Measurements from ENCODE around the gene PIGU.
"Not testable (repeated sequence)": the region's sequence is repeated elsewhere in the genome, so short reads cannot be mapped to it uniquely, and the experiment has no call there.

PIGU gene

DNA sequence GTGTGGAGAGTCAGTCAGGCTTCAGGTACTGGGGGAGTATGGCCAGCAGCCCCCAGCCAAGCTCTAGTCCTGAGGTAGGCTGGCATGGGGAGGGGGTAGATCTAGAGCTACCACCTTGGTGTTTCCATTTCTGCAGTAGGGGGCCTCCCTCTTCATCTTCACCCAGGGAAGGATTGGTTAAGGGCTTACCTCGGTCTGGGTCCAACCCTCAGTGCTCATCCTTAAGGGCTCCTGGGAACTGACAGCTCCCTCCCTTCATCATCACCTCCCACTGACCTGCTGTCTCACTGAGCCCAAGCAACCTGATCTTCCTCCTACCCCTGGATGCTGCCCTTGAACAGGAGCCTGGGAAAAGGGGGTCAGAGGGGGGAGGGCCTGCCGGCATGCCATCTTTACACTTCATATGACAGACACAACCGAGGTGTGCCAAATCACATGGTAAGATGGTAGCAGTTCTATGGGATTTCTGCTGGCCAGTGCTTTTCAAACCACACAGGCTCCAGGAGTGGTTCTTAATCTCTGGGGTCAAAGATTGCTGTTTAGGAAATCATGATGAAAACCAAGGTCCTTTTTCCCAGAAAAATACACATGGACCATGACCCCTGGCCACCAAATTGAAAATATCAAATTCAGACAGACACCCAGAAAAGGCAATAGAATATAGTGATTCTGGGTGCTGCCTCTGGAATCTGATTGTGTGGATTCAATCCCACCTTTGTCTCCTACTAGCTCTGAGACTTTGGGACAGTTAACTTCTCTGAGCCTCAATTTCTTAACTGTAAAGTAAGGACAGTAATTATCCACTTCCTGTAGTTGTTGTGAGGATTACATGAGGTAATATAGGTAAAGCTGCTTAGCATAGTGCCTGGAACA is 30.3 kb upstream of the PIGU start:
- DNase-seq = no peak

DNA sequence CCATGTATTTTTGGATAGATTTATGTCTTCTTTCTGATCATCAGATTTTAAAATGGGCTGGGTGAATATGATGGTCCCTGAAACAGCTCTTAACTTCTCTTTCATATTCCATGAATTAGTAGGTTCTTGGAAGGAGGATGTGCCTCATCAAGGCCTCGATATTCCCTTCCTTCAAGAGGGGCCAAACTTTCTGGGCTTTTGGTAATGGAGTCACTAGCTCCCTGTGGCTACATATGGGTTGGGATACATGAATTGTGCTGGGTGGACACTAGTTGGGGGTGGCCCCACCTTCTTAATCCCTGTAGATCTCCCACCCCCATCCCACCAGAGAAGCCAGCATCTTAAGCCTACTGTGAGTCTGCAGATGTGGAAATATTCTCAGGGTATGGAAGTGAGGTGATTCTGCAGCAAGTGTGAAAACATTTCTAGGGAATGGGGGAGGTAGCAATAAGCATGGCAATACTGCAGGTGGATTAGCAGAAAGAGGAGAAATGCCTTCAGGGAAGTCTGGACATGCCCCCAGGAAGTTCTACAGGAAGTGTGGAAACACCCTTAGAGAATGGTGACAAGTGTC is 29.5 kb upstream of the PIGU start:
- DNase-seq = no peak

DNA sequence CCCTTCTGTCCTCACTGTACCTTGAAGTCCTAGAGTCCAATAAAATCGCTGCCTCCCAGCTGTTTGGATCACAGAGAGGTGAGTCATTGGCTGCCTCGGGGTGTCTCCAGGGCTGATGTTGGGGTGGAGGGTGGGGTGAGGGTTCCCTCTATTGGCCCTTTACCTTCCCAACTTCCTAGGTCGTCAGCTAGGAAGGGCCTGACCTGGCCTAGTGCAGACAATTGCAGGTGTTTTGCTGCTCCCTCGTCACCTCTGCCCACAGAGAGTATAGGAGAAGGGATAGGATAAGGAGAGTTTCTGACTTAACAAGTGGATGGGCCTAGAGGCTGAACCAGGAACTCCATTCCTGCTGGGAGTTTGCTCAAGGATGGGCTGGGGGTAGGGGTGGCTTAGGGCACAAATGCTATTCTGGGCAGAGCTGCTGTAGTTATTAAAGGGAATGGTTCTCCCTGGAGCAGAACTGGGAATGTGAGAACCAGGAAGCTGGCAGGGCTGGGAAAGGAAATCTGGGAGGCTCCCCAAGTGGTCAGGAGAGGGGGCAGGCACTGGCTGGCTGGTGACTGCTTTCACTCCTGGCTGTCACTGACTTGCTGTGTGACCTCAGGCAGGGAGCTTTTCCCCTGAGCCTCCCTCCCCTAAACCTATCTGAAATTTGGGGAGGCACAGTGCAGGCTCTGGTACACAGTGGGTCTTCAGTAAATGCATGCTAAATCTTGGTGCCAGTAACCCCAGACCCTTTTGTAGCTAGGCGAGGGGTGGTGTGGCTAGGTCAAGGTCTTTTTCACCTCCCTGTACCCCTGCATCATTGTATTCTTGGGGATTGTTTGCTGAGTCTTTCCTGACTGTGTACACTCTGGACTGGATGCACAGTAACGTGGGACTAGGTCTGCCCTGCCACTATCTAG is 28.8 kb upstream of the PIGU start:
- DNase-seq = peak; percentile 20

DNA sequence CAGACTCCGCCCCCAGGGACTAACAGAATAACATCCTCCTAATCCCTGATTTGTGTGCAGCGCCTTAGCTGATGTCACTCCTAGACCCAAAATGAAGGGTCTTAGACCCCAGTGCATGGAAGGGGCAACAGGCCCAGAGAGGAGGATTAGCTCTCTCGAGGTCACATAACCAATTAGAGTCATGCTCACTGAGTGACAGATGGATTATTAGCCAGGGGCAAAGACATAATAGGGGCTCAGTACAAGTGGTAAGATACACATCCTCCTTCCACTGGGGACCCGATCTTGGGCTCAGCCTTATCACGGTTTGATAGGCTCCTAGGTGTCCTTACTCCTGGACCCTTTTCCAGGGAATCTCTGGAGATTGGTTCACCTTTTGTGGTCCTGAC is 28.1 kb upstream of the PIGU start:
- DNase-seq = peak; percentile 51

DNA sequence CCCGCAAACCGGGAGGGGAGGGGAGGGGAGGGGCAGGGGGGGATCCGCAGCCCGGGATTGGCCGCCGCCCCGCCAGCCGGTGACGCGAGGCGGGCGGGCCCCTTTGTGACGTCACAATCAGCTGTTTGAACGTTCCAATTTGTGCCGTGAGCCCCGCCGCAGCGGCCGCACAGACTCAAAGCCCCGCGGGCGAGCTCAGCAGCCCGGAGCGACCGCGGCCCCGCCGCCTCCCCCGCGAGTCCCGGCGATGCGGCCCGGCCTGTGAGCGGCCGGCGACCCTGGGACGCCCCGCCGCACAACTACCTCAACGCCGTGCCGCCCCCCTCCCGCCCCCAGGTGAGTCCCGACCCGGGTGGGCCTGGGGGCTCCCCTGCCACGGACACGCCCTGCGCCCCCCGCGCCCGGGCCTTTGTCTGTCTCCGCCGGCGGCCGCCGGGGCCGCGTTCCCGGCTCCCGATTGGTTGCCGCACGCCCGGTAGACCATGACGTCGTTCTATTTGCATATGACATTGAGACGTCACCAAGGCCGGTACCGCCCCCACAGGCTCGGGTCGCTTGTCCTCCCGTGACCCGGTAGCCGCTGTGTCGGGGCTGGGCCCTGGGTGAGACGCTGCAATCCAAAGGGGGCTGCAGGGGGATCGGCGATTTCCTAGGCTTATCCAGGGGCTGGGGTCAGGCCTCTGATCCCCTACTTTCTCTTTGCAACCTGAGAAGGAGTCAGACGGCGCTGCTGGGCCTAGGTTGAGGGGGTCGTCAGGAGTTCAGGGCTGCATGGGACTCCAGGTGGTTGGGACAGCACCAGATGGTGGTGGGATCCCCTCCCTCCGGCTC is 27.5 kb upstream of the PIGU start, which contains the start of gene TP53INP2:
TSS of gene TP53INP2 (plus strand) at position 168 of the 831 bp plus-strand sequence. CDS start 4,396 bp downstream, outside the sequence.
- DNase-seq = peak; percentile 93

DNA sequence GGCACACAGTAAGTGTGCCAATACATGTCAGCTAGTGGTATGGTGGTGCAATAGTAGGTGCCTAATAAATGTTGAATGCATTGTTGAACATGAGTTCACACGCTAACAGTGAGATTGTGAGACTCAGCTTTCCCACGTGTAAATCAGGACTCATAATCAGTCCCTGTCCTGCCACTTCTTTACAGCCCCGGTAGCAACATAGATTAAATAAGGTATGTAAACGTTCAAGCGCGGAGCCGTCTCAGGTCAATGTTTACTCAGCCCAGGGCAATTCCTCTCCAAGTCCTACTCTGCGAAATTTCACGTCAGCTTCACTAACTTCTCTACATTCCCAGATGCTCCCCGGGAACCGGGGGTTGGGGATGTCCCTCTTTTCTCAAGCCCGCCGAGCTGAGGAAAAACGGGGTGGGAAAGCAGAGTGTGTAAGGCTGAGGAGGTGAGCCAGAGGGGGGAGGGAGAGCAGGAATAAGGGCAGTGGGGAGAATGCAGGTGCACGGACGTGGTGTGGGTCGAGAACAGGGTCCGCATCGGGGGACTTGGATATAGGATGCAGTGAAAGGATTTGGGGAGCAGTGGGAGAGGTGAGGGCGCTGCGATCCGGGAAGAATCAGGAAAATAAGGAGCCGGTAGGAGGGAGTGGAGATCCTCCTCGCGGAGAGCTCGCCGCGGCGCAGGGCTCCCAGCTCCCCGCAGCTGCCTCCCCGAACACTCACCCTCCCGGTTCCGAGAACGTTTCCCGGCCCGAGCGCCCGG is 26.7 kb upstream of the PIGU start:
- DNase-seq = peak; percentile 40

DNA sequence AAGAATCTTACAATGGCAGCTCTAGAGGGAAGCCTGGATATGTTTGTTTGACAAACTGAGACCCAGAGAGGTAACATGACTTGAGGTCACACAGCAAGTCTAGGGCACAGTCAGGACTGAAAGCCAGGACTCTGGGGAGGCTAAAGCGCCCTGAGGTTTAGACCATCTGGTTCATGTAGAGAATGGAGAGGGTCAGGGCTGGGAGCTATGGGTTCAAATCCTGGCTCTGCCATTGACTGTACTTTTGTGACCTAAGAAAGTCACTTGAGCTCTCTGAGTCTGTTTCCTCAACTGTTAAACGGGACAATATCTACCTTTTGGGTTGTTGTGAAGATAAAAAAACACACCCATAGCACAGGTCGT is 26.1 kb upstream of the PIGU start:
- DNase-seq = no peak

DNA sequence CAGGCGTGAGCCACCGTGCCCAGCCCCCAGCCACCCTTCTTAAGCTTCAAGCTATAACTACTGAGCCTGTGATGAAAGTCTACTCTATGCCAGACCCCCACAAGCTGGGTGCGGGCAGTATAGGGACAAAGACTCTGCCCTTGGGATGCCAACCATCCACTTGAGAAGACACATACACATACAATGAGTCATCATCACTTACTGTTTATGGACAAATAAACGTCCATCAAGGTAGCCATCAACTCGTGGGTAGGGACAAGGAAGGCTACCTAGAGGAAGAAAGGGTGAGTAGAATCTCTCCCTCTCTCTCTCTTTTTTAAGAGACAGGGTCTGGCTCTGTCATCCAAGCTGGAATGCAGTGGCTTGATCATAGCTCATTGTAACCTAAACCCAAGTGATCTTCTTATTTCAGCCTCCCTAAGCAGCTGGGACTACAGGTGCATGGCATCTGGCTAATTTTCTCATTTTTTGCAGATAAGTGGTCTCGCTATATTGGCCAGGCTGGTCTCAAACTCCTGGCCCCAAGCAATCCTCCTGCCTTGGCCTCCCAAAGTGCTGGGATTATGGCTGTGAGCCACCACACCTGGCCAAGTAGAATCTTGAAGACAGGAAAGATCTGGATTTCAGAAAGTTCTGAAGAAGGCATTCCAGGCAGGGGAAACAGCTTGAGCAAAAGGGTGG is 24.7 kb upstream of the PIGU start:
- no peak for DNase-seq

DNA sequence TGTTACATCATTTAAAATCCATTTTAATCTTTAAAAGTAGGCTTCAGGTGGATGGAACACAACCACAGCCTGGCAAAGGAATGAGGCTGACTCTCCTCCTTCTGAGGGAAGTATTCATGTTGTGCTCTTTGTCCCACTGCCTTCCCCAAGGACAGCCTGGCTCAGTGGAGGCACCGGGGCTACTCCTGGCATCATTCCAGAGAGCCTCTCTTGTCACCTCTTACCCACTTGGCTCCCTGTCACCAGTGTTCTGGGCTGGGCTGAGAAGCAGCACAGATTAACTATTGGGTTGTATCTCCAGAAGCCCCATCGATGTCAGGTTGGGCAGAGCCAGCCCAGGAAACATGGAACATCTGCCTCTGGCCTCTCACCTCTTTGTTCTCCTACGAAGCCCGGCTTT is 16.5 kb upstream of the PIGU start:
- no peak for DNase-seq

DNA sequence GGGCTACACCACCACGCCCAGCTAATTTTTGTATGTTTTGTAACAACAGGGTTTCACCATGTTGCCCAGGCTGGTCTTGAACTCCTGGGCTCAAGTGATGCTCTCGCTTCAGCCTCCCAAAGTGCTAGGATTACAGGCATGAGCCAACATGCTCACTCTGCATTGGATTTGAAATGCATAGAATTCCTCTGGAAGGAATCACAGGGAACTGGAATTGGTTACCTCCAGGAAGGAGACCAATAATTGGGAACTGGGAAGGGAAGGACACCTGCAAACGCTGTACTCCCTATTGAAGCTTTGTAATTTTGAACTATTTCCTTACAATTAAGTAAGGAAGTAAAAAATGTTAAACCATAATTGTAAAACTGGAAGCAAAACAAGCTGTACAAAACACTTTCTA is 14.9 kb upstream of the PIGU start:
- no peak for DNase-seq

DNA sequence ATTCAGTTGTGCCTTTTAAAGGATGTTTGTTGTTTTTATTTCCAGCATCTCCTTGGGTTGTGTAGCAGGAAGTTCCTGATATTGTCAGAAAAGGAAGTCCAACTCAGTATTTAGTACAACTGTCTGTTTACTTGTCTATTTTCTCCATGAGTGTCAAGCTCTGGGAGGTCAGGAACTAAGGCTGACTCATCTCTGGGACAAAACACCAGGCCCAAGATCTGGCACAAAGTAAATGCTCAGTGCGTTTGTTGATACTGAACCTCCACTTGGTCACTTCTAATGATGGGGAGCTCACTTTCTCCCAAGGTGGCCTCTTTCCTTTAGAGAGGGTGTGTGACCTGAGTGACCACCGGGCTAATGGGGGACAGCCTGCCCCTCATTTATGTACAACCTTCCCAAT is 12.6 kb upstream of the PIGU start:
- no peak for DNase-seq

DNA sequence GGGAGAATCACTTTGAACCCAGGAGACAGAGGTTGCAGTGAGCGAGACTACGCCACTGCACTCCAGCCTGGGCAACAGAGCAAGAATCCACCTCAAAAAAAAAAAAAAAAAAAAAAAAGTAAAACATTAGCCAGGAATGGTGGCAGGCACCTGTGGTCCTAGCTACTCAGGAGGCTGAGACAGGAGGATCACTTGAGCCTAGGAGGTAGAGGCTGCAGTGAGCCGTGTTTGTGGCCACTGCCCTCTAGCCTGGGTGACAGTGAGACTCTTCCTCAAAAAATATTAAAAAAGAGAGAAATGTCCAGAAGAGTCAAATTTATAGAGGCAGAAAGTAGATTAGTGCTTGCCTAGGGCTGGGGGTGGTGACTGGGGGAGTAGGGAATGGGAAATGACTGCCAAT is 6.8 kb upstream of the PIGU start:
- DNase-seq = no peak

DNA sequence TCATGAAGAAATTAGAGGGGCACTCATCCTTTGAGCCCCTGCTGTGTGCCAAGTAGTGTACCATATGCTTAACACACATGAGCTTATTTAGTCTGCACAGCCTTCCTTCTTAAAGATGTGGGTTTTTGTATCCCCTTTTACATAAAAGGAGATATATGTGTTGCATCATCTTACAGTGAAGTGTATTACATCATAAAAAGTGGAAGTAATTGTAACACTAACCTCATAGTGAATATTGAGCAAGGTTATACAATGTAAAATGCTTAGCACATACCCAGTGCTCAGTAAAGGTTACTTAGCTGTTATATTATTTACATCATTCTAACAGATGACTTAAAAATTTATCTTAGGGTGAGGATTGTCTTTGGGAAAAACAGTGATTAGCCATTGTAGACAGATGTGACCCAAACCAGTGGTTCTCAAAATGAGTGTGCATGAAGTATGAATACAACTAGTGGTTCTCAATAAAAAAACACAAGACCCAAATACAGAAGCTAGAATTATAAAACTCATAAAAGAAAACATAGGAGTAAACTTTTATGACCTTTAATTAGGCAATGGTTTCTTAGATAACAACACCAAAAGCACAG is 3.8 kb upstream of the PIGU start:
- no peak for DNase-seq

DNA sequence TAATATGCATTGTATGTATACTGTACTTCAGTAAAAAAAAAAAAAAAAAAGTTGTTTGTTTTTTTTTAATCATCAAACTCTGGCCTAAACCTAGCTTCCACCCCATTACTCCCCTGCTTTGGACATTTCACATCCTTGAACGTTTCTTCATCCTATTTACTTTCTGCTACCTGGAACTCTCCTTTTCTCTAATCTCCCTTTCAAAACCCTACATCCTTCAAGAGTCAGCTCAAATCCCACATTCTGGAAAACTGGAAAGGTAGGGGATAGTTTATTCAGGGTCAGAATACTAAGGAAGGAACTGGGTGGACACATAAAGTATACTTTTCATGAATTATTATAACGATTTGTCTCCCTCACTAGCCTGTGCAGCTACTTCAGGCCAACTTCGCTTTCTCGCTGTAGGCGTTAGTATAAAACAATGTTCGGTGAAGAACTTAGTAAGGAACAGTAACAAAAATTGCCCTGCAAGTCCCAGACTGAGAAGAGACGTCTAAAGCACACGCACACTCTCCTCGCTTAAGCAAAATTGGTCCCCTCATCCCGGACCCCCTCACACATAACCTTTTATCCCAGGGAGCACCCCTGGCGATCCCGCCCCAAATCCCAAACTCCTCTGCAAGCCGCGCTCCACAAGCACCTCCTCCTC is 775 bp downstream of the PIGU start:
- no peak for DNase-seq

DNA sequence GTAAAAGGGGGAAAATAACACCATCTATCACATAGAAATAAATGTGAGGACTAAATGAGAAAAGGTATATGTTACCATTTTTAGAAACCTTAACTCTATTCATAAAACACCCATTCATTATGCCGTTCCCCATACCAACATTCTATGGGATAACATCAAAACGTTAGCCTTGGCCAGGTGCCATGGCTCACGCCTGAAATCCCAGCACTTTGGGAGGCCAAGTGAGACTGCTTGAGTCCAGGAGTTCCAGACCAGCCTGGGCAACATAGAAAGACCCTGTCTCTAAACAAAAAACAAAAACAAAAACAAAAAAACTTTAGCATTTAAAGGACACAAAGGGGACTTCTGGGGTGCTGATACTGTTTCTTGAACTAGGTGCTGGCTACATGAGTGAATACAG is 1.3 kb downstream of the PIGU start:
- no peak for DNase-seq

DNA sequence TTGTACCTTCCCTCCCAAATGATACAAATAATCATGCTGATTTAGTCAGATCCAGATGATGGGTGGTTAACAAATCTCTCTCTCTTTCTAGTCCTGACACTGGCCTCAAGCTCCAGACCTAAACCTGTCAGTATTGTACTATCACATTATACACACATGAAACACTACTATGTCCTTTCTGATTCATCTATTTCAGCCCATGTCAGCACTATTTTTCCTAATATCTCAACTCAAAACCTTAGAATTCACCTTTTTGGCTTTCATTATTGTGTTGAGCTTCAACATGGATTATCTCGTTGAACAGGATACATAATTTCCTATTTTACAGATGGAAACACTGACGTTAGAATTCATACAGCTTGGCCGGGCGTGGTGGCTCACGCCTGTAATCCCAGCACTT is 3.5 kb downstream of the PIGU start:
- no peak for DNase-seq

DNA sequence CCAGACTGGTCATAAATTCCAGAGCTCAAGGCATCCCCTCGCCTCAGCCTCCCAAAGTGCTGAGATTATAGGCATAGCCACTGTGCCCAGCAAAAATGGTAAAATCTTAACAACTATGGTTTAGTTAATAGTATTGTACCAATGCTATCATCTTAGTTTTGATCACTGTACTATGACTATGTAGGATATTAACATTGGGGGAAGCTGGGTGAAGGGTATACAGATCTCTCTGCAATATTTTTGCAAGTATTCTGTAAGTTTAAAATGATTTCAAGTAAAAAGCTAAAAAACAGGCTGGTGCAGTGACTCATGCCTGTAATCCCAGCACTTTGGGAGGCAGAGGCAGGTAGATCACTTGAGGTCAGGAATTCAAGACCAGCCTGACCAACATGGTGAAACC is 7.8 kb downstream of the PIGU start:
- DNase-seq = no peak

DNA sequence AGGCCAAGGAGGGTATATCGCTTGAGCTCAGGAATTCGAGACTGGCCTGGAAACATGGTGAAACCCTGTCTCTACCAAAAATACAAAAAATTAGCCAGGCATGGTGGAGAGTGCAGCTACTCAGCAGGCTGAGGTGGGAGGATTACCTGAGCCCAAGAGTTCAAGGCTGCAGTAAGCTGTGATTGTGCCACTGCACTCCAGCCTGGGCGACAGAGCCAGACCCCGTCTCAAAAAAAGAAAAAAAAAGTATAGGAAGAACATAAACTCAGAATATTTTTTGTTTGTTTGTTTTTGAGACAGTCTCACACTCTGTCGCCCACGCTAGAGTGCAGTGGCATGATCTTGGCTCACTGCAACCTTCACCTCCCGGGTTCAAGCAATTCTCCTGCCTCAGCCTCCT is 12.1 kb downstream of the PIGU start:
- not testable (repeated sequence) for DNase-seq

DNA sequence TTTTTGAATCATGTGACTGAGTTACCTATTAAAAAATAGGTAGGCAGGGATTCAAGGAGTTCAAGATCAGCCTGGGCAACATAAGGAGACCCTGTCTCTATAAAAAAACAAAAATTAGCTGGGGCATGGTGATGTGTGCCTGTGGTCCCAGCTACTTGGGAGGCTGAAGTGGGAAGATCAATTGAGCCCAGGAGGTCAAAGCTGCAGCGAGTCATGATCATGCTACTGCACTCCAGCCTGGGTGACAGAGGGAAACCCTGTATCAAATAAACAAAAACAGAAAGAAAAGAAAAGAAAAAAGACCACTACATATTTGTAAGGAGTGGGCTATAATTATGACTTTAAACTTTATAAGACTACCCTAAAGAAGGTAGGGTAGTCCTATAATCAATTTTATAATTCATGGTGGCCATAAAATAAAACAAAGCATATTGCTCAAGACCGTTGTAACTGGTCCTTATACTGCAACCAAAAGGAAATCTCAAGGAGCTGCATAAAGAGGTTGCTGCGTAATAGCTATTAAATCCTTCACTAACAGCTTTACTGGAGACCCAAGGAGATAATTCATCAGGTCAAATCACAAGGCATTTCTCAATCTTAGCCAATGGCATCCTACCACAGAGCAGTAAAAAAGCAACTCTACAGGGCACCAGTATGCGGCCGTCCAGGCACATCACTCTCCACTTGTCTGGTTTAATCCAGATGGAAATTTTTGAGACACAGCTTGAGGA is 13.5 kb downstream of the PIGU start:
- DNase-seq = no peak

DNA sequence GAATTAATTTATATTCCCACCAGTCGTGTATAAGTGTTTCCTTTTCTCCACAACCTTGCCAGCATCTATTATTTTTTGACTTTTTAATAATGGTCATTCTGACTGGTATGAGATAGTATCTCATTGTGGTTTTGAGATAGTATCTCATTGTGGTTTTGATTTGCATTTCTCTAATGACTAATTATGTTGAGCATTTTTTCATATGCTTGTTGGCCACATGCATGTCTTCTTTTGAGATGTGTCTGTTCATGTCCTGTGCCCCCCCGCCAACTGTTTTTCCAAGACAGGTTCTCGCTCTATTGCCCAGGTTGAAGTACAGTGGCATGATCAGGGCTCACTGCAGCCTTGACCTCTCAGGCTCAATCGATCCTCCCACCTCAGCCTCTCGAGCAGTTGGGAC is 15.1 kb downstream of the PIGU start:
- not testable (repeated sequence) for DNase-seq
